Measurements from ENCODE around the gene BUD31. TPM values are rescaled to one million over a fixed set of nuclear protein-coding genes. Genes with fewer than 3 reads are reported as not detected.

The BUD31 gene
- total and polyA plus RNA-seq, 9 of the 15 experiments (the other 6 are each of a cell fraction or from before 2014, with no cell fraction given): 105 to 342 (median 247) TPM

GRCh38 chr7:99397297-99397983, 11.3 kb upstream of the BUD31 start (continued):
- TF ChIP-seq UBTF (IDR thresholded peaks at IDR 0.05; ENCODE audit: borderline replicate concordance in 1 of 2, low read depth in 2 of 2, low read length in 2 of 2) (no peak), SREBF1 (IDR thresholded peaks at IDR 0.05; ENCODE audit: borderline replicate concordance, low read depth, low read length) (no peak), POLR2B (IDR thresholded peaks at IDR 0.05; ENCODE audit: low read depth, partially characterized antibody) (peak; percentile 10), GTF3C2 (IDR thresholded peaks at IDR 0.05; ENCODE audit: borderline replicate concordance, extremely low read depth, insufficient read length) (no peak), MYNN (IDR thresholded peaks at IDR 0.05) (no peak), MYNN (CRISPR knock-in tag; IDR thresholded peaks at IDR 0.05) (no peak), ZNF609 (CRISPR knock-in tag; IDR thresholded peaks at IDR 0.05; ENCODE audit: borderline replicate concordance) (no peak), SAFB (IDR thresholded peaks at IDR 0.05; ENCODE audit: borderline replicate concordance, low read depth, low read length) (no peak), ZNF76 (CRISPR knock-in tag; IDR thresholded peaks at IDR 0.05; ENCODE audit: borderline replicate concordance) (no peak), ZNF436 (CRISPR knock-in tag; IDR thresholded peaks at IDR 0.05) (no peak), TAF9B (IDR thresholded peaks at IDR 0.05; ENCODE audit: partially characterized antibody) (no peak), RBM34 (IDR thresholded peaks at IDR 0.05; ENCODE audit: borderline replicate concordance, insufficient read depth, low read length) (no peak), BMI1 (IDR thresholded peaks at IDR 0.05; ENCODE audit: low read length) (no peak), HOXB6 (CRISPR knock-in tag; IDR thresholded peaks at IDR 0.05; ENCODE audit: borderline replicate concordance) (no peak), NONO (IDR thresholded peaks at IDR 0.05; ENCODE audit: low read depth in 2 of 2, low read length in 1 of 2) (no peak), NR2C1 (IDR thresholded peaks at IDR 0.05) (no peak), NR2C1 (tag; IDR thresholded peaks at IDR 0.05) (no peak), FOSL1 (tag; conservative IDR thresholded peaks at IDR 0.05) (no peak), SUPT5H (IDR thresholded peaks at IDR 0.05) (peak; percentile 55)
